ENCODE measurements around the gene DYSF.

Gene DYSF

GRCh38 chr2:71658771-71659170, 205.4 kb downstream of the DYSF start:
- DNase-seq: no peak
- no peak for TF ChIP-seq CTCF (IDR thresholded peaks at IDR 0.05)
- no peak overlapping the region for H3K27ac Mint-ChIP-seq
- H3K36me3 Mint-ChIP-seq (ENCODE audit: low read depth): peaks cover 20% of the 10 kb centered on the region
- H3K4me1 Mint-ChIP-seq: no peaks in the 10 kb centered on the region
- H3K27me3 Mint-ChIP-seq (ENCODE audit: low read depth, poor library complexity): peaks cover 4% of the 10 kb centered on the region
- H3K9me3 Mint-ChIP-seq: peaks cover 28% of the 10 kb centered on the region
- no peak overlapping the region for H3K4me3 Mint-ChIP-seq

- Mint-ChIP-seq H3K4me1 (no peaks in the 10 kb centered on the region), H3K9me3 (peaks cover 28% of the 10 kb centered on the region), H3K36me3 (ENCODE audit: low read depth) (peaks cover 20% of the 10 kb centered on the region), H3K27ac (no peak overlapping the region), H3K4me3 (no peak overlapping the region), H3K27me3 (ENCODE audit: low read depth, poor library complexity) (peaks cover 9% of the 10 kb centered on the region)
- no peak for TF ChIP-seq CTCF (IDR thresholded peaks at IDR 0.05)
- DNase-seq: no peak
Observed at GRCh38 chr2:71659868-71660518, 206.6 kb downstream of the DYSF start.

- H3K27ac Mint-ChIP-seq: no peak overlapping the region
- peaks cover 5% of the 10 kb centered on the region for H3K4me1 Mint-ChIP-seq
- peaks cover 22% of the 10 kb centered on the region for H3K9me3 Mint-ChIP-seq
- H3K4me3 Mint-ChIP-seq: no peak overlapping the region
- peaks cover 9% of the 10 kb centered on the region for H3K27me3 Mint-ChIP-seq (ENCODE audit: low read depth, poor library complexity)
- DNase-seq: no peak
- no peak for TF ChIP-seq CTCF (IDR thresholded peaks at IDR 0.05)
- H3K36me3 Mint-ChIP-seq (ENCODE audit: low read depth): peaks cover 14% of the 10 kb centered on the region
Observed at GRCh38 chr2:71661782-71662181, 208.4 kb downstream of the DYSF start.

- Mint-ChIP-seq H3K4me3 (no peak overlapping the region), H3K27me3 (ENCODE audit: low read depth, poor library complexity) (peaks cover 9% of the 10 kb centered on the region), H3K9me3 (peaks cover 15% of the 10 kb centered on the region), H3K27ac (no peak overlapping the region), H3K4me1 (peaks cover 5% of the 10 kb centered on the region), H3K36me3 (ENCODE audit: low read depth) (peaks cover 14% of the 10 kb centered on the region)
- DNase-seq: no peak
- TF ChIP-seq CTCF (IDR thresholded peaks at IDR 0.05): no peak
Observed at GRCh38 chr2:71662665-71663394, 209.5 kb downstream of the DYSF start.

GRCh38 chr2:71664161-71664560, 210.8 kb downstream of the DYSF start:
- no peak for DNase-seq
- Mint-ChIP-seq H3K4me1 (peaks cover 9% of the 10 kb centered on the region), H3K4me3 (no peak overlapping the region), H3K36me3 (ENCODE audit: low read depth) (peaks cover 3% of the 10 kb centered on the region), H3K27me3 (ENCODE audit: low read depth, poor library complexity) (peaks cover 9% of the 10 kb centered on the region), H3K9me3 (peaks cover 2% of the 10 kb centered on the region), H3K27ac (no peak overlapping the region)
- TF ChIP-seq CTCF (IDR thresholded peaks at IDR 0.05): no peak
